22Rv1 (cell line): ENCODE results near the gene PTGDR2.

Source experiments
- H3K27ac ChIP-seq: fragments of 450-650 bp; 2 replicates; pipeline ENCODE4 v1.5.1; 2017
- ZFX ChIP-seq: fragments of 450-650 bp; IDR thresholded peaks from 2 replicates; pipeline ENCODE4 v1.6.1; 2017; ENCODE audit warnings: antibody characterized with exemption, borderline replicate concordance
- TF ChIP-seq, protein P1 (sequence below): fragments of 450-650 bp; IDR thresholded peaks from 2 replicates; pipeline ENCODE4 v1.5.1; 2017; ENCODE audit warnings: mild to moderate bottlenecking

Gene PTGDR2

GRCh38 chr11:60849641-60850520 lies 5.9 kb downstream of the PTGDR2 start:
- no peak overlapping the region for H3K27ac ChIP-seq

GRCh38 chr11:60848714-60849151 lies 7.0 kb downstream of the PTGDR2 start:
- no peak overlapping the region for H3K27ac ChIP-seq
- TF ChIP-seq, protein P1, sequence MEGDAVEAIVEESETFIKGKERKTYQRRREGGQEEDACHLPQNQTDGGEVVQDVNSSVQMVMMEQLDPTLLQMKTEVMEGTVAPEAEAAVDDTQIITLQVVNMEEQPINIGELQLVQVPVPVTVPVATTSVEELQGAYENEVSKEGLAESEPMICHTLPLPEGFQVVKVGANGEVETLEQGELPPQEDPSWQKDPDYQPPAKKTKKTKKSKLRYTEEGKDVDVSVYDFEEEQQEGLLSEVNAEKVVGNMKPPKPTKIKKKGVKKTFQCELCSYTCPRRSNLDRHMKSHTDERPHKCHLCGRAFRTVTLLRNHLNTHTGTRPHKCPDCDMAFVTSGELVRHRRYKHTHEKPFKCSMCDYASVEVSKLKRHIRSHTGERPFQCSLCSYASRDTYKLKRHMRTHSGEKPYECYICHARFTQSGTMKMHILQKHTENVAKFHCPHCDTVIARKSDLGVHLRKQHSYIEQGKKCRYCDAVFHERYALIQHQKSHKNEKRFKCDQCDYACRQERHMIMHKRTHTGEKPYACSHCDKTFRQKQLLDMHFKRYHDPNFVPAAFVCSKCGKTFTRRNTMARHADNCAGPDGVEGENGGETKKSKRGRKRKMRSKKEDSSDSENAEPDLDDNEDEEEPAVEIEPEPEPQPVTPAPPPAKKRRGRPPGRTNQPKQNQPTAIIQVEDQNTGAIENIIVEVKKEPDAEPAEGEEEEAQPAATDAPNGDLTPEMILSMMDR: no peak
- TF ChIP-seq ZFX: no peak

More at GRCh38 chr11:60849641-60850520, 5.9 kb downstream of the PTGDR2 start:
- TF ChIP-seq, protein P1: no peak
- TF ChIP-seq ZFX: no peak

DNA sequence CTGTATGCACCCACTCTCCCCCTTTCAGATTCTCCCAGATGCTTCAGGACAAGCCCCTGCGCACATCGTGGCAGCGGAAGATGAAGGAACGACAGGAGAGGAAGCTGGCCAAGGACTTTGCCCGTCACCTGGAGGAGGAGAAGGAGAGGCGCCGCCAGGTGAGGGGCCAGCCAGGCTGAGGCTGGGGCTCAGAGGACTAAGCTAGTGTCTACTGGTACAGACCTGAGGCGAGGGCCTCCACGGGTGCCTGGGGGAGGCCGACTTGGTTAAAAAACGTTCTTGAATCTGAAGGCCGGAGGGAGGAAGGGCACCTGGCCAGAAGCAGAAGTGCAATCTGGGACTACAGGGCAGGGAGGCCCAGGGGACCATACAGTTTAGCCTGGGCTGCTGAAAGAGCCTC lies 7.9 kb downstream of the PTGDR2 start:
- TF ChIP-seq, protein P1: no peak
- no peak for TF ChIP-seq ZFX
- H3K27ac ChIP-seq: no peak overlapping the region

DNA sequence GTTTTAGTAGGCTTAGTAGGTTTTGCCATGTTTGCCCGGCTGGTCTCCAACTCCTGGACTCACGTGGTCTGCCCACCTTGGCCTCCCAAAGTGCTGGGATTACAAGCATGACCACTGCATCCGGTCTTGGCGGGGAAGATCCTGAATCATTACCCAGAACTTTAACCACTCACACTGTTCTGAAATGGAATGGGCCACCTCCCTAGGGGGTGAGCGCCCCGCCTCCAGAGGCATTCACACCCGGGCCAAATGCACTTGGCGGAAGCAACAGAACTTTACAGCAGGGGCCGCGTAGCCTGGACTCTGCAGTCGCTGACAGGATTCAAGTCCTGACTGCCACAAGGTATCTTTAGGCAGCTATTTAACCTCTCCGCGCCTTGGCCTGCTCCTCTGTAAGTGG lies 8.5 kb downstream of the PTGDR2 start:
- TF ChIP-seq ZFX: no peak
- TF ChIP-seq, protein P1: no peak
- no peak overlapping the region for H3K27ac ChIP-seq

GRCh38 chr11:60845338-60845737 lies 10.4 kb downstream of the PTGDR2 start:
- no peak overlapping the region for H3K27ac ChIP-seq
- TF ChIP-seq ZFX: no peak
- TF ChIP-seq, protein P1: no peak

DNA sequence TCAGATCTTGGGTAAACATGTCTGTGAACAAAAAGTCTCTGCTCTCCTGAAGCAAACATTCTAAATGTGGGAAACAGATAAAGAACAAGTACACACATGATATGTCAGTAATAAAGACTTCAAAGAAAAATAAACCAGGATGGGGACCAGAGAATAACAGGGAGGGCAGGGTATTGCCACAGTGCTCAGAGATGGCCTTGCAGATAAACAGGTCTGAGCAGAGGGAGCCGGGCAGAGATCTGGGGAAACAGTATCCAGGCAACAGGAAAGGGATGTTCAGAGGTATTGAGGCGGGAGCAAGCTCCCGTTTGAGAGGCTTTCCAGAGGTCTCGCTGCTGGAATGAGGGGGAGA lies 10.9 kb downstream of the PTGDR2 start:
- no peak overlapping the region for H3K27ac ChIP-seq

More for the DNA sequence above, 10.9 kb downstream of the PTGDR2 start:
- no peak for TF ChIP-seq ZFX
- TF ChIP-seq, protein P1: no peak
